A549 (cell line): ENCODE data around the gene ZDHHC24. TPM values are rescaled to one million over a fixed set of nuclear protein-coding genes. Genes with fewer than 3 reads are reported as not detected.

Experiments used
- ATAC-seq, 2 experiments: fragments of 200-7000 bp in 1 of 2; fragments of >200 bp in 1 of 2; cut with Nextera tagmentation in 1 of 2; cut with Tn5 transposase in 1 of 2; 3 replicates each; pipeline versions ENCODE4 v1.8.0 to v1.9.1; 2018 to 2020; ENCODE audit warnings: mild to moderate bottlenecking in 1 of 2, moderate library complexity in 1 of 2
- CTCF ChIA-PET: fragments of 300-600 bp; sonication (Branson Sonifier 250); formaldehyde crosslinking; extraction: SDS; loops from one replicate; lab custom pipeline; 2021; ENCODE audit warnings: antibody characterized with exemption, inconsistent platforms; lab: Yijun Ruan, JAX
- POLR2A ChIA-PET: fragments of 350-600 bp; formaldehyde crosslinking; extraction: SDS; loops from one replicate; lab custom pipeline; 2021; ENCODE audit warnings: antibody characterized with exemption, inconsistent platforms; lab: Yijun Ruan, JAX
- DNase-seq, 2 experiments: peaks; one replicate each; pipeline versions ENCODE4 v3.0.0 to v3.0.0-alpha.2; 2011 to 2016; ENCODE audit warnings: low read depth in 1 of 2, low spot score in 1 of 2
- FAIRE-seq: peaks from 2 replicates; lab custom pipeline; 2011; peaks lifted over from hg19 to GRCh38; lab: Jason Lieb, UNC
- H3K27ac ChIP-seq, 2 experiments: fragments of >200 bp; sonication (Bioruptor Twin); formaldehyde crosslinking; 3 replicates each; pipeline ENCODE4 v1.5.1; 2016 to 2017
- H3K4me1 ChIP-seq: fragments of >200 bp; sonication (Bioruptor Twin); formaldehyde crosslinking; 3 replicates; pipeline ENCODE4 v1.6.1; 2016
- H3K4me2 ChIP-seq: fragments of >200 bp; sonication (Bioruptor Twin); formaldehyde crosslinking; 3 replicates; pipeline ENCODE4 v1.6.1; 2016
- H3K4me3 ChIP-seq: fragments of >200 bp; sonication (Bioruptor Twin); formaldehyde crosslinking; 3 replicates; pipeline ENCODE4 v1.5.1; 2016
- H3K9me3 ChIP-seq: fragments of >200 bp; sonication (Bioruptor Twin); formaldehyde crosslinking; 3 replicates; pipeline ENCODE4 v1.6.1; 2016
- BCL3 ChIP-seq: fragments of >200 bp; sonication (Bioruptor Twin); formaldehyde crosslinking; IDR thresholded peaks from 3 replicates; pipeline ENCODE4 v1.6.1; 2016
- BHLHE40 ChIP-seq: IDR thresholded peaks from 2 replicates; pipeline ENCODE4 v1.6.1; 2012; ENCODE audit warnings: low read depth, low read length, inconsistent platforms
- CBX2 ChIP-seq: fragments of 200-600 bp; sonication (generic); IDR thresholded peaks from 2 replicates; pipeline ENCODE4 v1.6.1; 2016; ENCODE audit warnings: low read depth, mild to moderate bottlenecking, borderline replicate concordance
- CHD2 ChIP-seq: fragments of 150-350 bp; IDR thresholded peaks from 2 replicates; pipeline ENCODE4 v1.6.1; 2014; ENCODE audit warnings: low read length; ENCODE audit not compliant: partially characterized antibody
- CHD4 ChIP-seq: fragments of 200-600 bp; sonication (generic); IDR thresholded peaks from 2 replicates; pipeline ENCODE4 v1.6.1; 2016; ENCODE audit warnings: antibody characterized with exemption, mild to moderate bottlenecking, borderline replicate concordance
- E2F6 ChIP-seq: IDR thresholded peaks from 2 replicates; pipeline ENCODE4 v1.6.1; 2012; ENCODE audit warnings: low read depth, borderline replicate concordance
- EHF ChIP-seq: fragments of 250-450 bp; sonication (Bioruptor Pico); IDR thresholded peaks from 2 replicates; pipeline ENCODE4 v1.5.0; 2020; ENCODE audit warnings: mild to moderate bottlenecking
- EHMT2 ChIP-seq: fragments of 200-600 bp; sonication (generic); IDR thresholded peaks from 2 replicates; pipeline ENCODE4 v1.6.1; 2016; ENCODE audit warnings: antibody characterized with exemption, low read depth, mild to moderate bottlenecking, moderate library complexity
- FOSB ChIP-seq: fragments of 250-450 bp; sonication (Bioruptor Pico); IDR thresholded peaks from 2 replicates; pipeline ENCODE4 v1.5.0; 2020; ENCODE audit warnings: mild to moderate bottlenecking, moderate library complexity
- HDAC2 ChIP-seq: fragments of 200-600 bp; sonication (generic); IDR thresholded peaks from 2 replicates; pipeline ENCODE4 v1.6.1; 2016
- HOXB13 ChIP-seq: fragments of 250-450 bp; sonication (Bioruptor Pico); IDR thresholded peaks from 2 replicates; pipeline ENCODE4 v1.5.0; 2020; ENCODE audit warnings: low read depth, mild to moderate bottlenecking, moderate library complexity
- HOXB5 ChIP-seq: fragments of 250-450 bp; sonication (Bioruptor Pico); IDR thresholded peaks from 2 replicates; pipeline ENCODE4 v1.5.0; 2020; ENCODE audit warnings: mild to moderate bottlenecking, moderate library complexity
- JUN ChIP-seq, 2 experiments: fragments of >200 bp; sonication (Bioruptor Twin); formaldehyde crosslinking; IDR thresholded peaks; 2 replicates in 1 of 2; 3 replicates in 1 of 2; pipeline ENCODE4 v1.6.1; 2016 to 2017
- JUNB ChIP-seq: fragments of >200 bp; sonication (Bioruptor Twin); formaldehyde crosslinking; IDR thresholded peaks from 2 replicates; pipeline ENCODE4 v1.6.1; 2016
- KDM1A ChIP-seq: fragments of 200-600 bp; sonication (generic); IDR thresholded peaks from 2 replicates; pipeline ENCODE4 v1.6.1; 2016; ENCODE audit warnings: low read depth, mild to moderate bottlenecking
- MAFK ChIP-seq: fragments of 450-650 bp; IDR thresholded peaks from 2 replicates; pipeline ENCODE4 v1.6.1; 2014; ENCODE audit not compliant: partially characterized antibody
- MAZ ChIP-seq: fragments of 150-350 bp; IDR thresholded peaks from 2 replicates; pipeline ENCODE4 v1.6.1; 2014; ENCODE audit warnings: antibody characterized with exemption, low read depth, low read length, borderline replicate concordance
- MYC ChIP-seq: IDR thresholded peaks from 2 replicates; pipeline ENCODE4 v1.6.1; 2012; ENCODE audit warnings: mild to moderate bottlenecking, inconsistent platforms, low read length, improper control_type of control experiment, borderline replicate concordance
- NFE2L2 ChIP-seq: fragments of 150-350 bp; conservative IDR thresholded peaks from 2 replicates; pipeline ENCODE4 v1.6.1; 2014; ENCODE audit warnings: low read length
- NR3C1 ChIP-seq: fragments of >200 bp; sonication (Bioruptor Twin); formaldehyde crosslinking; IDR thresholded peaks from 3 replicates; pipeline ENCODE4 v1.6.1; 2017
- PBX3 ChIP-seq: IDR thresholded peaks from 2 replicates; pipeline ENCODE4 v1.6.1; 2012
- PHF8 ChIP-seq: fragments of 200-600 bp; sonication (generic); IDR thresholded peaks from 2 replicates; pipeline ENCODE4 v1.6.1; 2016; ENCODE audit warnings: low read depth, mild to moderate bottlenecking, antibody characterized with exemption, moderate library complexity, borderline replicate concordance
- POLR2A ChIP-seq: IDR thresholded peaks from 2 replicates; pipeline ENCODE4 v1.6.1; 2012; ENCODE audit warnings: mild to moderate bottlenecking, low read length
- RNF2 ChIP-seq: fragments of 200-600 bp; sonication (generic); IDR thresholded peaks from 2 replicates; pipeline ENCODE4 v1.6.1; 2016; ENCODE audit warnings: low read depth, mild to moderate bottlenecking, antibody characterized with exemption, moderate library complexity, borderline replicate concordance
- SREBF2 ChIP-seq: fragments of 450-650 bp; IDR thresholded peaks from 2 replicates; pipeline ENCODE4 v1.6.1; 2014; ENCODE audit warnings: mild to moderate bottlenecking, moderate library complexity
- USF2 ChIP-seq: fragments of 450-650 bp; IDR thresholded peaks from 2 replicates; pipeline ENCODE4 v1.6.1; 2014; ENCODE audit warnings: antibody characterized with exemption
- ZSCAN20 ChIP-seq: fragments of 250-450 bp; sonication (Bioruptor Pico); IDR thresholded peaks from 2 replicates; pipeline ENCODE4 v1.8.0; 2022; ENCODE audit warnings: mild to moderate bottlenecking, moderate library complexity
- WGBS: methylation state at CpG from one replicate; pipeline ENCODE4 v1.1.6; 2017; ENCODE audit errors: missing lambda C conversion rate; 5-methylcytosine and 5-hydroxymethylcytosine counted together
- polyA minus RNA-seq: library from RNA; depleted of rRNA, polyadenylated mRNA; stranded (reverse); fragments of >200 nt; gene quantifications from 2 replicates; pipeline ENCODE4 v1.2.3, GENCODE V29; 2011; rRNA and poly(A)+ RNA removed
- polyA plus RNA-seq, 4 experiments: library from polyadenylated mRNA; depleted of rRNA in 3 of 4; stranded (reverse); fragments of >200 nt; fragmentation: RNase III in 1 of 4; extraction: RNeasy Plus Mini Kit Qiagen cat#74134 plus additional on column Dnase treatment in 1 of 4; gene quantifications; 2 replicates in 3 of 4; 3 replicates in 1 of 4; pipeline ENCODE4 v1.2.3, GENCODE V29; 2011 to 2017
- TF ChIP-seq, protein P1 (sequence below): fragments of 200-600 bp; sonication (generic); IDR thresholded peaks from 2 replicates; pipeline ENCODE4 v1.6.1; 2016; ENCODE audit warnings: antibody characterized with exemption, mild to moderate bottlenecking, moderate library complexity
- TF ChIP-seq, protein P2 (sequence below): fragments of 250-450 bp; sonication (Bioruptor Pico); IDR thresholded peaks from 2 replicates; pipeline ENCODE4 v1.5.0; 2021; ENCODE audit warnings: mild to moderate bottlenecking, moderate library complexity, borderline replicate concordance

ZDHHC24 gene, protein sequence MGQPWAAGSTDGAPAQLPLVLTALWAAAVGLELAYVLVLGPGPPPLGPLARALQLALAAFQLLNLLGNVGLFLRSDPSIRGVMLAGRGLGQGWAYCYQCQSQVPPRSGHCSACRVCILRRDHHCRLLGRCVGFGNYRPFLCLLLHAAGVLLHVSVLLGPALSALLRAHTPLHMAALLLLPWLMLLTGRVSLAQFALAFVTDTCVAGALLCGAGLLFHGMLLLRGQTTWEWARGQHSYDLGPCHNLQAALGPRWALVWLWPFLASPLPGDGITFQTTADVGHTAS
- 8.4 and 8.6 TPM in 2 replicates for polyA plus RNA-seq (2011; rRNA removed)
- polyA plus RNA-seq (2012; cell fraction: cytosol; rRNA removed): 10.4 and 18.1 TPM in 2 replicates
- polyA plus RNA-seq (2012; cell fraction: nucleus; rRNA removed): 11.5 and 19.4 TPM in 2 replicates
- polyA plus RNA-seq (2017; fragmentation: RNase III; extraction: RNeasy Plus Mini Kit Qiagen cat#74134 plus additional on column Dnase treatment): 6.8 to 9.3 TPM (median 8.7 TPM) in 3 replicates
- polyA minus RNA-seq: 4.3 and 5.1 TPM in 2 replicates

GRCh38 chr11:66545701-66546367 is at the start of gene ZDHHC24:
ZDHHC24 (minus strand) TSS chr11:66546048; CDS start chr11:66546003, 45 bp downstream.
- H3K4me2 ChIP-seq: peak within 1 kb of the TSS; percentile 90
- ATAC-seq (peak; percentile 89 to 98), DNase-seq (peak; percentile 97), FAIRE-seq (no peak)
- H3K4me3 ChIP-seq: peak within 1 kb of the TSS; percentile 85
- ChIA-PET CTCF (interaction anchor here (0.8 to 1.8 kb wide), 10 partner anchors 9 to 288 kb away, joined by 3 to 6 read pairs (median 4); partner anchors contain the start of genes CCDC87, CCS, CTSF and MRPL11), POLR2A (interaction anchor here (0.6 to 2.0 kb wide), 16 partner anchors 10 to 297 kb away, joined by 3 to 13 read pairs (median 5); partner anchors contain the start of genes CTSF, DPP3, PELI3 and RBM14)
- WGBS: 0% methylated on average over 7 of the region's 71 CpGs
- H3K9me3 ChIP-seq: no peaks in the 10 kb centered on the region
- peak within 1 kb of the TSS; percentile 85 to 96 for H3K27ac ChIP-seq
- peaks cover 17% of the 10 kb centered on the region for H3K4me1 ChIP-seq
- TF ChIP-seq HDAC2 (no peak), JUNB (no peak), EHMT2 (no peak), JUN (IDR thresholded peaks at IDR 0.05) (peak; percentile 48 to 69; a peak in 3 of 5 replicates), SREBF2 (no peak), MYC (peak; percentile 74; the same call in 1 of the 2 replicates), ZSCAN20 (CRISPR knock-in tag) (no peak), CBX2 (no peak), BCL3 (0 out of 3 replicates have a peak, but pooled peaks have one; percentile 39), NR3C1 (no peak), CHD4 (no peak), FOSB (CRISPR knock-in tag) (no peak), USF2 (no peak), HOXB5 (CRISPR knock-in tag) (no peak), KDM1A (no peak), EHF (CRISPR knock-in tag) (no peak), PBX3 (peak; percentile 93), CHD2 (no peak), BHLHE40 (no peak), HOXB13 (CRISPR knock-in tag) (no peak), RNF2 (no peak), PHF8 (peak; percentile 97), MAFK (no peak), E2F6 (no peak), POLR2A (peak; percentile 71), NFE2L2 (no peak), MAZ (0 out of 2 replicates have a peak, but pooled peaks have one; percentile 14)
- TF ChIP-seq, protein P1, sequence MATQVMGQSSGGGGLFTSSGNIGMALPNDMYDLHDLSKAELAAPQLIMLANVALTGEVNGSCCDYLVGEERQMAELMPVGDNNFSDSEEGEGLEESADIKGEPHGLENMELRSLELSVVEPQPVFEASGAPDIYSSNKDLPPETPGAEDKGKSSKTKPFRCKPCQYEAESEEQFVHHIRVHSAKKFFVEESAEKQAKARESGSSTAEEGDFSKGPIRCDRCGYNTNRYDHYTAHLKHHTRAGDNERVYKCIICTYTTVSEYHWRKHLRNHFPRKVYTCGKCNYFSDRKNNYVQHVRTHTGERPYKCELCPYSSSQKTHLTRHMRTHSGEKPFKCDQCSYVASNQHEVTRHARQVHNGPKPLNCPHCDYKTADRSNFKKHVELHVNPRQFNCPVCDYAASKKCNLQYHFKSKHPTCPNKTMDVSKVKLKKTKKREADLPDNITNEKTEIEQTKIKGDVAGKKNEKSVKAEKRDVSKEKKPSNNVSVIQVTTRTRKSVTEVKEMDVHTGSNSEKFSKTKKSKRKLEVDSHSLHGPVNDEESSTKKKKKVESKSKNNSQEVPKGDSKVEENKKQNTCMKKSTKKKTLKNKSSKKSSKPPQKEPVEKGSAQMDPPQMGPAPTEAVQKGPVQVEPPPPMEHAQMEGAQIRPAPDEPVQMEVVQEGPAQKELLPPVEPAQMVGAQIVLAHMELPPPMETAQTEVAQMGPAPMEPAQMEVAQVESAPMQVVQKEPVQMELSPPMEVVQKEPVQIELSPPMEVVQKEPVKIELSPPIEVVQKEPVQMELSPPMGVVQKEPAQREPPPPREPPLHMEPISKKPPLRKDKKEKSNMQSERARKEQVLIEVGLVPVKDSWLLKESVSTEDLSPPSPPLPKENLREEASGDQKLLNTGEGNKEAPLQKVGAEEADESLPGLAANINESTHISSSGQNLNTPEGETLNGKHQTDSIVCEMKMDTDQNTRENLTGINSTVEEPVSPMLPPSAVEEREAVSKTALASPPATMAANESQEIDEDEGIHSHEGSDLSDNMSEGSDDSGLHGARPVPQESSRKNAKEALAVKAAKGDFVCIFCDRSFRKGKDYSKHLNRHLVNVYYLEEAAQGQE: peak; percentile 43; the same call in 1 of the 2 replicates
- TF ChIP-seq, protein P2, sequence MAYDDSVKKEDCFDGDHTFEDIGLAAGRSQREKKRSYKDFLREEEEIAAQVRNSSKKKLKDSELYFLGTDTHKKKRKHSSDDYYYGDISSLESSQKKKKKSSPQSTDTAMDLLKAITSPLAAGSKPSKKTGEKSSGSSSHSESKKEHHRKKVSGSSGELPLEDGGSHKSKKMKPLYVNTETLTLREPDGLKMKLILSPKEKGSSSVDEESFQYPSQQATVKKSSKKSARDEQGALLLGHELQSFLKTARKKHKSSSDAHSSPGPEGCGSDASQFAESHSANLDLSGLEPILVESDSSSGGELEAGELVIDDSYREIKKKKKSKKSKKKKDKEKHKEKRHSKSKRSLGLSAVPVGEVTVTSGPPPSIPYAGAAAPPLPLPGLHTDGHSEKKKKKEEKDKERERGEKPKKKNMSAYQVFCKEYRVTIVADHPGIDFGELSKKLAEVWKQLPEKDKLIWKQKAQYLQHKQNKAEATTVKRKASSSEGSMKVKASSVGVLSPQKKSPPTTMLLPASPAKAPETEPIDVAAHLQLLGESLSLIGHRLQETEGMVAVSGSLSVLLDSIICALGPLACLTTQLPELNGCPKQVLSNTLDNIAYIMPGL (CRISPR knock-in tag): no peak
